HG03060 (cell line): ENCODE results near the gene THSD7A.

Experiments used
- ATAC-seq: cut with Tn5 transposase; IDR thresholded peaks from one replicate; pipeline ENCODE4 v1.9.1; 2021; ENCODE audit warnings: low read depth, moderate number of reproducible peaks; ENCODE audit not compliant: unreplicated experiment

Gene THSD7A

DNA sequence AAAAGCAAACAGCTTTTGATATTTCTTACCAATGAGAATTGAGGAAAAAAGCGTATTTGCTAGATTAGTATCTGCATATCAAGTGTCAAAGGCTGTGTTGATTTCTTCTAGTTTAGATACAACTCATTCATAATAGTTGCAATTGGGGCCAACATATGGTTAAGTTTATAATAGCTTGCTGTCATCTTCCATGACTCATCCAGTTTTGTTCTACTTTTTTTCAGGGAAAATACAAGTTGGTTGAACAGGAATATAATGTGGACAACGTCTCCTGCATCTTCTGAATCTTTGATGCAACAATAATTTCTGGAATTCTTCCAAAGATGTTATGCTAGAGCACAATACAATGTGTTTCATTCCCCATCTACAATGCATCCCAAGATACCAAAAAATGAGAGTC, 182.0 kb downstream of the THSD7A start:
- no peak for ATAC-seq

DNA sequence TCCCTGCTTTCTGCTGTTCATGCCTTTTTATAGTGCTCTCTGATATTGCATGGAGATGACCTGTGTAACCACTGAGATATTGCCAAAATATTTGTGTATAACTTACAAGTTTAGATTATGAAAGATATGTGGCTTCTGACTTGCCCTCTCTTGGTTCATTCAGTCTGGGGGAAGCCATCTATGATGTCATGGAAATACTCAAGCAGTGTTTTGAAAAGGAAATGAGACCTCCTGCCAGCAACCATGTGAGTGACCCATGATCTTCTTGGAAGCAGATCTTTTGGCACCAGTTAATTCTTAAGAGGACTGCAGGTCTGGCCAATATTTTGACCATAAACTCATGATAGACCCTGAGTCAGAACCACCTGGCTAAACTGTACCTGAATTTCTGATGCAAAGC, 183.0 kb downstream of the THSD7A start:
- no peak for ATAC-seq

DNA sequence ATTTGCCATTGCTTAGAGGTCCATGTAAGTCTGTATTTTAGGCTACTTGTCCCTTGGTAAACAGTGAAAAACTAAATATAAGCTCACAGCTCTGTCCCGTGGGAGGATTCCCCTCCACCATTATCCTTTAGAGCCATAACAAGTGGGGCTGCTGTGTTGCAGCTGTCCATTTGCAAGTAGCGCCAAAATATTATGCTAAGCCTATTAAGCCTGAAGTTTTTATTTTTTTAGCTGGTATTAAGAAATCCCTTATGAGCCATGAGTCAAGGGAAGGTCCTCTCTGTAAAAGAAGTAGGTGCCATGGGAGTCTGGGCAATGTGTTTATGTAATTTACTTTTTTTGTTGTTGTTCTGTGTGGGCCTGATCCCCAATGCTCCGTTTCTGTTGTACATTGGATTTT, 183.9 kb downstream of the THSD7A start:
- ATAC-seq: no peak

DNA sequence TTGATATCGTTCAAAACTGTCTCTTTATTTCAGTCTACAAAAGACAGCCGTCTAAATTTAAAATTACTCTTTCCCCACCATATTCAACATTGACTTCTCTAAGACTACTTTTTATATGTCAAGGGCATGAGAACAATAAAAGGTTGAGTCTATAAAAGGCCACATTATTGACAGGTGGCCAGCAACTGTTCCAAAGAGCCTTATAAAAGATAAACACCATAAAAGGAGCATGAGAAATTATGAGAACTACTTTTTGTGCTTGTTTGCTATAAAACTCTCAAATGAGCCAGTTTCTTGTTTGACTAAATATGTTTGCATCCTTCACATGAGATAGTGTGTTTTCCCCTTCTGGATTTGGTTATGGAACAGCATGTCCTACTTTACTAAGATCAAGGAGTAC, 189.2 kb downstream of the THSD7A start:
- ATAC-seq: no peak

DNA sequence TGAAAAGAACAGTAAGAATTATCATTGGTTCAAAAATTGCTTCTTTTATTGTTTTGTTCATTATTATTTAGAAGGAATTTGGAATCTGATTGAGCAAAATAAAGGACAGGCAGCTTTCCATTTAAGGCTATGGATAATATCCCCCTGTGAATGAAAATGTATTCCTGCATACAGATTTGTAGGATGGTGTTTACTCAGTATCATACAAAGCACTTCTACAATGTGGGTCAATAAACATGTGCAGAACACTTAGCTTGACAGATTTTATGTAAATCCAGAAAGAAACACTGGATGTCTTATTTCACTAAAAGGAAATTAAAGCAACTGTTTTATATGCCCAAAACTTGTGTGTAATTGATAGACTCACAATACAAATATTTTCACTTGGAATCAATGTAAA, 189.7 kb downstream of the THSD7A start:
- no peak for ATAC-seq

DNA sequence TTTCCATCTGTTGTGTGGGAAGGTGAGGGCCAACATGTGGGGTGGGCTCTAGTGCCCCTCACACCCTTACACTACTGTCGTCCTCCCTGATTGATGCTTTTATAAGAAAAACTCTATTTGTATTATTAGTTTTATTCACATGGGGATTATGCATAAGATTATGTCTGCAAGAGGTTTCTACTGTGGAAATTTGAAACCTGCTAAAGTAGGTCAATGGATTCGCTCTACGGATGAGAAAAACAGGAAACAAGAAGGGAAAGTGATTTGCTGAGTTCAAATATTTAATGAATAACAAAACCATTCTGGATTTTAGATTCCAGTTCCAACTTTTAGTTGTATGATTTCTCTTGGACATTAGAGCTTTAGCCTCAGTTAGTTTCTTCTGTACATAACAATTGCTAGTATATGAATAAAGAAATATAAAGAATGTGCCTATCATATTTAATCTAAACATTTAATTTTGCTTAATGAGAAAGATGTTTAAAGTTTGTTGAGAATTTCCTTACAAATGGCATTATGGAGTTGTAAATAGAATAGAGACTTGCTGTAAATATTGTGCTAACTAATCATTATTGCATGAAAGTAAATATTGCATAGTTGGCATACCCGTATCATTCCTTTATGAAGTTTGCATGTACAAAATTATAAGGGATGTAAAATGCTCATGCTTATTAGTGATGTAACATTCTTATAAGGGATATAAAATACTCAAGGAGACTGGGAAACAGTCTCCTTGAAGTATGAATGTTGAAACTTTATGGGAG, 193.8 kb downstream of the THSD7A start:
- ATAC-seq: no peak

DNA sequence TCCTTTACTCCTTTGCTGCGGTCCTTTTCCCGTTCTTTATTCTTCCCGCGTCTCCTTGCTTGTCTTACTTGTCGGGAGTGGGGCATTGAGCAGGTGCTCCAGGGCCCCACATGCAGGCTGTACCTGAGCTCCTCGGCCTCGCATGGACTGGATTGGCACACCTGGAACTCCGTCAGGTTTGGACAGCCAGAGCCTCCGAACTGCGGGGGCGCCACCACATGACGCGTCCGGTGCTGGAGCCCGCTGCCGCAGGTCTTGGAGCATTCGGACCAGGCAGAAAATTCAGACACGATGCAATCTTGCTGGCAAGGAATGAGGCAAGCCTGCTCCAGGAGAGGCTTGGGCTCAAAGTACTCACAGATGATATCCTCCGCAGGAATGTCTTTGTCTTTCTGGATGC, 195.7 kb downstream of the THSD7A start:
- no peak for ATAC-seq

DNA sequence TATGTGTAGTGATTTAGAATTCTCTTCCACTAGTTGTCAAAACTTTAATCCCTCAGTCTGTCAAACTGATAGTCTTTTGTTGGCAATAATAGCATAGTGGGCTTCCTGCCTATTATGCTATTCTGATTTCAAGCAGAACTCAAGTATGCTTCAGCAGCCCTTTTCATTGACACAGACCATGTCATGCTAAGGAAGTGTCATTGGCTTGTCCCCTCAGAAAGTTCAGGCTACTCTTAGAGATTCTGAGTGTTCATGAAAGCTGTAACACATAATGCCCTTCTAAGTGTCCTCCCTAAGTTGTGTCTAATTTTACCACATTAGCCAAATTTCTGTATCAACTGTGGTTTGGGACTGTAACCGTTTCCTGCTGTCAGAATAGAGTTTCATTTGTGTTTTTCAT, 198.7 kb downstream of the THSD7A start:
- ATAC-seq: no peak

DNA sequence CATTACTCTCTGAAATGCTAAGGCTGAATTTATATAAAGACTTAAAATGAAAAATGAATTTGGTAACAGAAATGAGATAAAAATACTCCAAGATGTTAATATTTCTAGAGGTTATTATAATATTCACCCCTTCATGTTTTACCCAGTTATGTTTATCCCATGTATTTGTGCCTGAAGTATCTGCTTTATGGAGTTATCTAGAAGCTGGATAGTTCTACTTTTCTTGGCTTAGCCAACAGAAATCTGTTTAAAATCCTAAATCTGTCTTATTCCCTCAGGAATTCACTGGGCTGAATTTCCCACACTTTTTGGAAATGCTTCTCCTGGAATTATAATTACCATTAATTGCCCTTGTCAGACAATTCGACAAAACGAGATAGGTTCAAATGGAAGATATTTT, 201.6 kb downstream of the THSD7A start:
- no peak for ATAC-seq

DNA sequence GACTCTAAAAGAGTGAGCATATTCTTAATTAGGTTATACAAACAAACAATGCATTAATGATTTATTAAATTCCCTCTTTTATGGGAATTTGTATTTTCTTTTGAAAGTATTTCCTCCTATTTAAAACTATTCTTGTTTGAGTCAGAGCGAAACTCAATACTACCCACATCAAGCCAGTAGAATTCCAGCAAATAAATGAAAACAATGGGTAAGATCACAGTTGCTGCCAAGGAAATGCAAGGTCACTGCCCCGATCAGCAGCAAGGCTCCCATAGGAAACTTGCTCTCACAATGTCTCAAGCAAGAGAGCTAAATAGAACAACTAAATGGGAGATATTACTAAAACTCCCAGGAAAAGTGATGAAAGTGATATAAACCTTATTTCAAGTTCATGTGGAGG, 206.3 kb downstream of the THSD7A start:
- no peak for ATAC-seq

DNA sequence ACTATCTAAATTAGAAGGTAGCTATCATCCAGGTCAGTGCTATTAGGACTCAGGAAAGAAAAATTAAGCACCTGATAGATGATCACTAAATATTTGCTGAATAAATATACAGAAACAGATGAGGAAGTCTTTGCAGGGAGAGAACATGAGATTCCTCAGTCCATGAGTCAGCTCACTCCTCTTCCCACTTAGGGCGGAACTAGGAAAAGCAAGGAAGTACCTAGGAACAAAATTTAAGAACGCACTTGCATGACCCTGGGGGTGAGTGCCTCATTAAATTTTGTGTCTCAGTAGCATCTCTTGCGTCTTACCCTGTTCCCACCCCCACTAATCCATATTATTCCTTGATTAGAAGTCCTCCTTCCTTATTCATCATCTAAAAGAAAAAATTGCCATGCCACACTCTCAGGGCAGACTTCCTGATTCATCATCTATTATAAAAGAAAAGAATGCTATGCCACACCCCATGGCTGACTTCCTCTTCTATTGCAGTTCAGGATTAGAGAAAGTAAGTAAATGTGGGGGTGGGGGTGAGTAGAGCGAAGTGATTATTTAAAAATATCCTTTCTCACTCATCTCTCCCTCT, 208.8 kb downstream of the THSD7A start:
- ATAC-seq: no peak

DNA sequence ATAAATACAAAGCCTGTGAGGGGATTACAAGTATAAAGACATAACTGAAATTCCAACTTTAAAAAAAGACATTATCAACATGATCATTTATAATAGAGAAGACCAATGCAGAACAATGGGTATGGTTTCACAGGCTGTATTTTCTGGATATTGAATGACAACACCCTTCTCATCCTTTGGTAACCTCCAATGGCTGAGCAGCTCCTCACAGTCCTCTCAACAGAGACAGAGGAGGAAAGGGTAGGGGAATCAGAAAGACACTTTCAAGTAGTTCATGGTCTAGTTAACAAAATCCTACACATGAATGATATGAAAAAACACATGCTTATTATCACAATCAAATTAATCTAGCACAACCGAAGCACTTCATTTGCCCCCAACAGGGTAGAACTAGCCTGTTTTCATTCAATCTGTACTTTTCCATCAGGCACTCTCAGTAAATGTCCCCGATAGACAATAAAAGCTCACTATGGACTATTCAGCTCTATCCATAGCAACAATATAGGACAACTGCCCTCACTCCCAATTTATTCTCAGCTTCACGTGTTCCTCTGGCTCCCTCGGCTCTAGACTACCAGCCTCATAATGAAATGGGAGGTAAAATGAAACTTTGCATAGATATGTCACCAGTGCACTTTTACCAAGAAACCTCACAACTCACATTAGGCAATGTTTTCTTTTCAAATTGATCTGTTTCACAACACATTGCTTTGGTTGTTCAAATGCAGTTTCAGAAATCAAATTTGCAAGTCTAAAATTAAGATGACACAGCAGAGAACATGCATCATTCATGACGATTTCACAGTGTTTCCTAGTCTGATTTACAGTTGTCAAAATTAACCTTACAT, 211.4 kb downstream of the THSD7A start:
- no peak for ATAC-seq

DNA sequence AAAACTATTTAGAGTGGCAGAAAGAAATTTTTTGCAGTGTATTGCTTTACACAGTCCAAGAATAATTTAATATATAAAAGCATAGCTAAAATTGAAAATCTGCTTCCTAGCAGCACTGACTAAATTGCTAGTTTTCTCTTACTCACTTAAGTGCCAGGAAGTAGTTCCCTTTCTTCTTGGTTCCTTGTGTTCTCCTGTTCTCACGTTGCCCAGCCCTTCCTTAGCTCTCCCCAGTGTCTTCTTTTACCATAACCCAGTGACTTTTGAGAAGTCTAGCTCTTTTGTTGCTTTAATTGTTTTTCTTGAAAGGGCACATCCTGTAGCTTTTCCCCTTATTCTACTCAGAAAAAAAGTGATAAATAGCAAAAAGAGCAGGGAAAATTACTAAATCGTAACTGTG, 215.5 kb downstream of the THSD7A start:
- no peak for ATAC-seq

DNA sequence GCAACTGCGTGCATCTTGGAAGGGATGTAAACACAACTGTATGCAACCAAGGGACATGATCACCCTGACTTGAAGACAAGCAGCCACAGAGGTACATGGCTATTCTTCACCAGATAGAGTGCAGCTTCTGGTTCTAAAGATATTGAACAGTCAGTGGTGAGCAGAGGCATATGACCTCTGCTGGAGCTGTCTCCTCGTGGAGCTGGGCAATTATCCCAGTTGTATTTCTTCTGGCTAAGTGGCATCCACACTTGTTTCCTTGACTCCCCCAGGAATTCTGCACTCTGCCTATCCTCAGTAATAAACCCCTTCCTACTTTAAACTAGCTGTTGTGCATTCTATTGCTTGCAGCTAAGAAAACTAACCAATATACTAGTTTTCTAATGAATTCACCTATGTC, 216.8 kb downstream of the THSD7A start:
- no peak for ATAC-seq

DNA sequence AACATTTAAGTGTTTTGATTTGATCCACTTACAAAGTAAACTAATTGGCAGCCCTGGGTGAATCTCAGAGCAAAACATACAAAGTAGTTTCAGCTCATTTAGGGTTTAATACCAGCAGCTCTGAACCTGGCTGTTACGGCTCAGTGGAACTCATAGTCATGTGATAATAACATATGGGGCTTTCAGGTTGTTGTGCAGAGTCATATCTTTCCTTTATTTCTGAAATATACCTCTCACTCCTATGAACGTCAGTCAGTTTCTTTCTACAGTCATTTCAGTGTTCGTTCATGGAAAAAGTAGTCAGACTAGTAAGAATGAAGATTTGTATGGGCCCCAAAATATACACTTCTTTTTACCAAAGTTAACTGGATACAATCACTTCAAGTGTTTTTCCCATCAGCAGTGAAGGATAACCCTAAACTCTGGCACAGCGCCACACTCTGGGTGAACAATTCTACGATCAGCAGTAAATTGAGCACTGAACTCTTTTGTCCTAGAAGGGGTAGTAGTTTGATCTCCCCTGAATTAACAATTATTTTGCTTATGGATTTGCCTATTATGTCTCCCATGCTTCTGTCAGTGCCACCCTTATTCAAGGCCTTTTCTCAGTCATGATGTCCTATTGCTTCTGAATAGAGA, 218.6 kb downstream of the THSD7A start:
- peak; percentile 96 for ATAC-seq

DNA sequence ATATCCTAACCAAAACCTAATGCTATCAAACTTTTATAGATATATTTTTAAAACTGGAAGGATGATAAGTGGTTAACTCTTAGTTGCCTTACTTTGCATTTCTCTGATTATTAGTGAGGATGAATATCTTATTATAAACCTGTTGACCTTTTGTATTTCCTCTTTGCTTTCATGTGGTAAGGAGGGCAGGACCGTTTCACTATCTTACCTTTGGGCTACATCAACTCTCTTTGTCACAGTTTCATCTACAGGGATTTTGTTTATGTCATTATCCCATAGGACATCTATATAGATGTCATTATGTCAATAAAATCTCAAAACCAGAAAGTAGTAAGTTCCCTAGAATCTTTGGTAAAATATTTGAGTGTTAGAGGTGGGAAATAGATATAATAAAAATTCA, 219.3 kb downstream of the THSD7A start:
- peak; percentile 25 for ATAC-seq

DNA sequence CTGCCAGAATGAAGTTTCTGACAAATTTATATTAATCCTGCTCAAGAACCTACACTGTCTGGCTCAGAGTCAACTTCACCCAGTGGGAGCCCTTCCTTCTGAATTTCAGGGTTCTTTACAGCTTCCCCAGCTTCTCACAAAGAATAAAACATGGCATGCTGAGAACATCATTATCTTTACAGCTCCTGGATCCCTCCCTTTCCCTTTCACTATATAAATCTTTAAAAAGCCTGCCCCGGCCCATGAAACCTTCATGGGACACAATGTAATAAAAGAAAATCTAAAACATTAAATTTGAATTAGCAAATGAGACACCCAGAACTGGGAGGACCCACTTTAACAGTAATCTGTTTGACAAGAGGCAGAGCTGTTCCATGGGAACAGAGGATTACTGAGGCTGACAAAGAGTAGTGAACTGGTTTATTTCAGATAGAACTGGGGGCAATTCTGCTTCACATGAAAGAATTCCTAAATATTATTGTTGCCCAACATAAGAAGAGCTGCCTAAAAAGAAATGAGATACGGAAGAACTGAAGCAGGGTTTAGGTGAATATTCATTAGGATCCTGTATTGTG, 222.8 kb downstream of the THSD7A start:
- no peak for ATAC-seq

DNA sequence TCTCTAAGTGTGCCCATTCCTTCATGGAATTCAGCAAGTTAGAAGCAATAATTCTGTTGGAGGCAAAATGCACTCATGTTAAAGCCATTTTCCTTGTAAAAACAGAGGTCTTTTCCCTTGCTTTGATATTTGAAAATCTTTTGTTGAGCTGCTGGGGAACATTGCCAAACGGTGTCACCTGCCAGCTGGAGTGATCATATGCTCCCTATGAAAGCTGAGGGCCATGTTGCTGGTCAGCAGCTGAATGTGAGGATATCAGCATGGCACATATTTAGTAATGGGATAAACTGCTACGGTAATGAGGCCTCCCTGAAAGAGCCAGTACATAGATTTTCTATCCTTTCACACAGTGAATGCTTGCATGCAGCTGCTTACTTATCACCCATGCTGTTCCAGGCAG, 224.3 kb downstream of the THSD7A start:
- ATAC-seq: no peak

DNA sequence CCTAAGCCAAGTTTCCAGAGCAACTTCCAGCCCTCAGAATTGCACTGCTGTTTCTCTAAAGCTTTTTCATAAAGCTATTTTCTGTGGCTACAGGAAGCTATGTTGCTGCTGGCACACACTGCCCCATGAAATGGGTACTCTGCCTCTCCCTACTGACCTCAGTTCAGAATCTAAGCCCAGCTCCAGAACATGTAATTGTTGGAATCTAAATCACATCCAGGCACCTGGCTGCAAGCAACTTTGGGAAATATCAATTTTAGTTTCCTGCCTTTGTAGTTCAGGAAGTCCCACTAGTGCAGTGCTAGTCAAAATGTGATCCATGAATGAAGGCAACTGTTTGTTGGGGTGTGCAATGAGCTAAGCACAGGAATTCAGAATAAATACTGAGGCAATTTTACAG, 226.2 kb downstream of the THSD7A start:
- no peak for ATAC-seq

DNA sequence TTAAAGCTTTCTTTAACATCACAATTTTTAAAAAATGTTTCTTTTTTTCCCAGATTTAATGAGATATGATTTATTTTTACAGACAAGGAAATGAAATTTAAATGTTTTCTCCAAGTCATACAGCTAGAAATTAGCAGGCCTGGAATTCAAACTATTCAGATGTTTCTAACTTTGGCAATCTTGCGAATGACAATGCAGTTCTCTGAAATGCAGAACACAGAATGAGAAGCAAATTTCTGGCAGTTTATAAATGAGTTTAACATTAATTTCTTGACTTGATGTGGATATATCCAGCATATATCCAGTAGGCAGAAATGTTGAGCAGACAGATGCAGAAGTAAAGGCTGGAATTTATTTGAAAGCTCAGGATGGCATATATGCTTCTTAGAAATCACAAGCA, 227.5 kb downstream of the THSD7A start:
- ATAC-seq: no peak

DNA sequence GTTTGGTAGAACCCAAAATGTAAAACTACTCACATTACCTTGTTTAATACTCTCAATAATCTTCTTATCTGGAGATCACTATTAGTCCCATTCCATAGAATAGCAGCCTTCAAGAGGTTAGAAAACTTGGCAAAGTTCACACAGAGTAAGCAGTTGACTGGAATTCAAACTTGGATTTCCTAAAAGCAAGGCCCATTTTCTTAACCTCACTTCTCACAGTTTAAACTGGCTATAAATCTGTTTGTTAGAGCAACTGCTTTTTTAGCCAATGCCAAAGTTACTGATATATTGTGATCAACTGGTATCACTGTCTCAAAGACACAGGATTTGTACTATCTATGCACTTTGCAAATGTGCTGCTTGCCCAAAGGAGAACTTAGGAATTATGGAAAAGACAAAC, 230.2 kb downstream of the THSD7A start:
- no peak for ATAC-seq
